ENCODE data around the gene TCEAL1.

Gene TCEAL1

DNA sequence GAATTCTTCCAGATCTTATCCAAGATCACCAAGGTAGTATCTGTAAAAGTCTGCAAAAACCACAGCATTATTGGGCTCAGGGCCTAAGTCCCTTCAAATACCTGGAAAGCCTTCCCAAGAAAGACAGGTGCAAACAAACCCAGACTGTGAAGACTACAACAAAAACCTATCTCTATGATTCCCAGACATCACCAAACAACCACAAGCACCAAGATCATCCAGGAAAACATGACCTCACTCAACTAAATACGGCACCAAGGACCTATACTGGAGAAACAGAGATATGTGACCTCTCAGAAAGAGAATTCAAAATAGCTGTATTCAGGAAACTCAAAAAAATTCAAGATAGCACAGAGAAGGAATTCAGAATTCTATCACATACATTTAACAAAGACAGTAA lies 15.3 kb downstream of the TCEAL1 start:
- TF ChIP-seq, protein P1, sequence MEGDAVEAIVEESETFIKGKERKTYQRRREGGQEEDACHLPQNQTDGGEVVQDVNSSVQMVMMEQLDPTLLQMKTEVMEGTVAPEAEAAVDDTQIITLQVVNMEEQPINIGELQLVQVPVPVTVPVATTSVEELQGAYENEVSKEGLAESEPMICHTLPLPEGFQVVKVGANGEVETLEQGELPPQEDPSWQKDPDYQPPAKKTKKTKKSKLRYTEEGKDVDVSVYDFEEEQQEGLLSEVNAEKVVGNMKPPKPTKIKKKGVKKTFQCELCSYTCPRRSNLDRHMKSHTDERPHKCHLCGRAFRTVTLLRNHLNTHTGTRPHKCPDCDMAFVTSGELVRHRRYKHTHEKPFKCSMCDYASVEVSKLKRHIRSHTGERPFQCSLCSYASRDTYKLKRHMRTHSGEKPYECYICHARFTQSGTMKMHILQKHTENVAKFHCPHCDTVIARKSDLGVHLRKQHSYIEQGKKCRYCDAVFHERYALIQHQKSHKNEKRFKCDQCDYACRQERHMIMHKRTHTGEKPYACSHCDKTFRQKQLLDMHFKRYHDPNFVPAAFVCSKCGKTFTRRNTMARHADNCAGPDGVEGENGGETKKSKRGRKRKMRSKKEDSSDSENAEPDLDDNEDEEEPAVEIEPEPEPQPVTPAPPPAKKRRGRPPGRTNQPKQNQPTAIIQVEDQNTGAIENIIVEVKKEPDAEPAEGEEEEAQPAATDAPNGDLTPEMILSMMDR (IDR thresholded peaks at IDR 0.05) = no peak

DNA sequence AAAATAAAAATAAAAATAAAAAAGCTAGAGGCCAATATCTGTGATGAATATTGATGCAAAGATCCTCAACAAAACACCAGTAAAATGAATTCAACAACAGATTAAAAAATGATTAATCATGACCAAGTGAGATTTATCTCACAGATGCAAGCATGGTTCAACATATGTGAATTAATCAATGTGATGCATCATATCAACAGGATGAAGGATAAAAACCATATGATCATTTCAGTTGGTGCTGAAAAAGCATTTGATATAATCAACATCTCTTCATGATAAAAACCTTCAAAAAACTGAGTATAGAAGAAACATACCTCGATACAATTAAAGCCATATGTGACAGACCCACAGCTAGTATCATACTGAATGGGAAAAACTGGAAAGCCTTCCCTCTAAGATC lies 18.9 kb downstream of the TCEAL1 start:
- TF ChIP-seq, protein P1 (IDR thresholded peaks at IDR 0.05) = no peak

DNA sequence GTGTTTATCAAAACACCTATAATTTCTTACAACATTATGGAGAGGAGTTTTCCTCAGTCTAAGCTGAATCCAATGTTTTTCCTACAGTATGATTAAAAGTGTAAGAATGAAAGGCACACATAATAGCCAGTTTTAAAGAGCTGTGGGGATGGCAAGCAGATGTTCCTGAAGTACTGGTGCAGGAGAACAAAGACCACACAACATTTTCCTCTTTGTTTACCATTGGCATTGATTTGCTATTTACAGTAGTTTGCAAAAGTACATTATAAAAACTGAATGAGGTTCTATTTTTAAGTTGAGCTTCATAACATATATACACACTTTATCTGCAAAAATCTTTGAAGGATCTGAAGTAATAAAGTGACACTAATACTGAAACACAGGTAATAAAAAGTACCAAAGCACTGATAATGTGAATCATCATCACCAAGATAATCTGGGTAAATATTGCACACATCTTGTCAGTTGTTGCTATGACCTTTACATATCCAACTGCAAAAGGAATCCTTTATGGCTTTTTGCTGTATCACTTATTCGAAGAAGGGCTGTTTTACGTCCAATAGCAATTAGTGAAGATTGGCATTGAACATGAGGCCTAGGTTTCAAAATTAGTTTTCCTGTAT lies 22.5 kb downstream of the TCEAL1 start:
- TF ChIP-seq, protein P1 (IDR thresholded peaks at IDR 0.05) = no peak

DNA sequence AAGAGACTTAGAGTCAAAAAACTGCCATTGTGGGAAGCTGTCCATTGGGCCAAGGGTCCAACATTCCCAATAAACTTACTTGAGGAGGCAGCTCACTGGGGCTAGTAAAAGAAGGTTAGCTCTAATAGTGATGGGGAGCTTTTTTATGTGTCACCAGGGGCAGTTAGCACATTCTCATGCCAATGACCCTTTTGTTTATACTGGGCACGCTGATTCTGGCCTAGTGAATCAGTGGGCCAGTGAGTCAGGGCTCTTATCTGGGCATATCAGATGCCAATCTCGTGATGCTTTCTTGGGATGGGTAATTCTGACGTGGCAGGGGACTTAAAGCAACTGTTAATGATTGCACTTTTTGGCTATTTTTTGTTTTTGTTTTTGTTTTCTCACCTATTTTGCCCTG lies 27.8 kb downstream of the TCEAL1 start:
- TF ChIP-seq, protein P1 (IDR thresholded peaks at IDR 0.05) = no peak

DNA sequence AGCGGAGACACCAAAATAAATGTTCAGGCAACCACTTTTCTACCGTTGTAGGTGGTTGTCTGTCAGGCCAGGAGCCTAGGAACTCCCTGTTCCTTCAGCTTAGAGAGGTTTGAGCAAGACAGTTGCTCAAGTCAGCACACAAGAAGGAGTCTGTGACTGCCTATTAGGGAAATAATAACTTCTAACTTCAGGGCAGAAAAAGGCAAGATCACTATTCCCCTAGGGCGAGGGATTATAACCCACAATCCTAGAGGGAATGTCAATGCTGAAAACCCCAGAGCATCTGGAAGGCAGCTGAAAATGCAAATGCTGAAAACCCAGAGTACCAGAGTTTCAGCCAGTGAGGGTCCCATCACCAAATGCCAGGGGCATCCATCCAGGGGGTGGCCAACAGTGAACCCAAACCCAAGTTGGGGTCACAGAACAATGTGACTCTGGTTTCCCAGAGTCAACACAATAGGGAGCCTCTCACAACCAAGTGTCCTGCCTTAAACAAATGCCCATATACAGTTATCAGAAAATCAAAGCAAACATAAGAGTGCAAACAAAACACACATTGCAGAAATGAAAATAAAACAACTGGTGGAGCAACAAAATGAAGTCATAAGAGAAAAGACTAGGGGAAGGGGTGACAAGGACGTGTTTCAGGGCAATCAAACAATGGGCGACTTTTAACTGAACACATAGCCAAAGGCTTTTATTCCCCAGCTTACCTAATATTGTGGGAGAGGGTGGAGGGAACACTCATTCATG lies 30.1 kb downstream of the TCEAL1 start:
- TF ChIP-seq, protein P1 (IDR thresholded peaks at IDR 0.05) = no peak

DNA sequence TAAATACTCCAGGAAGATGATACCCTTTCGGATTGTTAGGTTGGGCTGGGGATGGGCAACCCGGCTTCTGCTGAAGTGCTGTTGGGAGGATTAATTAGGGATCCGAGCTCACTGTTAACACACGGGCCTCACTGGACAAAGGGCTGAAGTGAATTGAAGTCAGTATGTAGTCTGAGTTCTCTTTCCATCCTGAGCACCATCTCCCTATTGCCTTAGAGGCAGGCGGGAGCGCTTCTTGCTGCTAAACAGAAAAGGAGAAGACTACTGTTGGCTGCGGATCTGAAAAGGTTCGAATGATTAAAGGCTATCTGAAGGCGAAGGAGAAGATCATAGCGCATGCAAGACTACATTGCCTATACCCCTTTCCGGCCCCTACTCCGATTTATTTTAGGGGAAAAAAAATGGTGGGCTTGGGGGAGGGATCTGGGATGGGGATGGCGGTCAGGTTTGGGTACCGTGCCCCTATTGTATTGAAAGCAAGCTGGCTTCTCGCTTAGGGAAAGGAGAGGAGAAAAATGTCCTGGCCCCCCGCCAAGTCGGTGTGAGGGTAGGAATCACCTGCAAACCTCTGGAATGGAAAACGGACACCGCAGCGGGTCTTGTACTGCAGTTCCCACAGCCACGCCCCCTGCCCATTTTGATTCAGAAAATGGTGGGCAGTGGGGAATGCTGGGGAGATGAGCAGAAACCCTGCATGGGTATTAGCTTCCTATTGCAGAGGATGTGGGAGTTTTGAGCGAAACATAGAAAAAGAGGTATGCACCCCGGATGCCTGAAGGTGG lies 35.4 kb downstream of the TCEAL1 start:
- TF ChIP-seq, protein P1 (IDR thresholded peaks at IDR 0.05) = no peak

DNA sequence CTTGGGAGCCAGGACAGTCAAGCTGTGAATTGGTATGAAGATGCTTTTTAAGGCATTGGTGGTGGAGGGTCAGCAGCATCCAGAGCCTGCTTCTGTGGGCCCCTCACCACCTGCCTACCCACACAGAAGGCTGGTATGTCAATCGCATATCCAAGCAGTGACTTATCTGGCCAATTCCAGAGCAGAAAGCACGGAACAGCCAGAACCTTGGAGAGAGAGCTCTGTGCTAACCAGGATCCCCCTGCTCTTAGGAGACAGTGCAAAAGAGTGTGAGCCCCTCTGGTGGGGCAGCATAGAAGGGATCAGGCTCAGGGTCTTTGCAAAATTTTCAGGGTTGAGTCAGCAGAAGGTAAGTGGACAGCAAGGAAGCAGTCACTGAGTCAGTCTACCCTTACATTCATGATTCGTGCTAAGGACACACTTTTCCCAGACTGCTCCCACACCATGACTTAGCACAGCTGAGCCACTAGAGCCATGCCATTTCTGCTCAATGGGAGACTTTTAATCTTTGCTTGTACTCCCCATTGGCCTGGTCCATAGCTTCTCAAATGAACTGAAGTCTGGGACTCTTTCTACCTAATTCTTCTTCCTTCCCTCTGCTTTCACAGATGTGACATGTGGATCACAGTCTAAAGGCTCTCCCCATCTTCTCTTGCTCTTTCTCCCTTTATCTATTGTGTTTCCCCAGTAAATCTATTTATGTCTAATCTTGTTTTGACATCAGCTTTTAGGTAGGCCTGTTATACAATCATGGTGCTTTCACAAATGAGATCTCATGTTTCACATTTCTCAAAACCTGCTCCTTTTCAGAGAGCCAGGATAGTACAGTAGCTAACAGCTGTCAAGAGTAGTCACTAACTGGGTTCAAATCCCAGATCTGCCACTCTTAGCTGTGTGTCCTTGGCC lies 37.7 kb downstream of the TCEAL1 start:
- TF ChIP-seq, protein P1 (IDR thresholded peaks at IDR 0.05) = no peak

Data from LNCAP (cell line).